VCaP (cell line): ENCODE measurements around the gene SLC6A18.

ENCODE experiments used
- H3K27ac ChIP-seq: fragments of 450-650 bp; 2 replicates; pipeline ENCODE4 v1.5.1; 2017
- TF ChIP-seq, protein P1 (sequence below): fragments of 450-650 bp; conservative IDR thresholded peaks from 2 replicates; pipeline ENCODE4 v1.5.1; 2017; ENCODE audit warnings: mild to moderate bottlenecking, moderate library complexity

The SLC6A18 gene

DNA sequence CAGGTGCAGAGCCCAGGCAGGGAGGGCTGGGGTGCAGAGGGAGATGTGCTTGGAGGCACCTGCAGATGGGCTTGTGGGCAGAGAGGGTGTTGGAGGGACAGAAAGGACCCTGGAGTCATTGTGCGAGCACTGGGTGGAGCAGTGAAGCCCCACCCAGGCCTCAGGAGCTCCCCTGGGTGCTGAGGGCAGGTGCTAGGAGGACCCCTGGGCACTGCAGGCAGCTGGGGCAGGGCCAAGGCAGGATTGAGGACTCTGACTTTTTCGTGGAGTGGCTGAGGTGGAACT, 10.3 kb upstream of the SLC6A18 start:
- no peak overlapping the region for H3K27ac ChIP-seq
- TF ChIP-seq, protein P1, sequence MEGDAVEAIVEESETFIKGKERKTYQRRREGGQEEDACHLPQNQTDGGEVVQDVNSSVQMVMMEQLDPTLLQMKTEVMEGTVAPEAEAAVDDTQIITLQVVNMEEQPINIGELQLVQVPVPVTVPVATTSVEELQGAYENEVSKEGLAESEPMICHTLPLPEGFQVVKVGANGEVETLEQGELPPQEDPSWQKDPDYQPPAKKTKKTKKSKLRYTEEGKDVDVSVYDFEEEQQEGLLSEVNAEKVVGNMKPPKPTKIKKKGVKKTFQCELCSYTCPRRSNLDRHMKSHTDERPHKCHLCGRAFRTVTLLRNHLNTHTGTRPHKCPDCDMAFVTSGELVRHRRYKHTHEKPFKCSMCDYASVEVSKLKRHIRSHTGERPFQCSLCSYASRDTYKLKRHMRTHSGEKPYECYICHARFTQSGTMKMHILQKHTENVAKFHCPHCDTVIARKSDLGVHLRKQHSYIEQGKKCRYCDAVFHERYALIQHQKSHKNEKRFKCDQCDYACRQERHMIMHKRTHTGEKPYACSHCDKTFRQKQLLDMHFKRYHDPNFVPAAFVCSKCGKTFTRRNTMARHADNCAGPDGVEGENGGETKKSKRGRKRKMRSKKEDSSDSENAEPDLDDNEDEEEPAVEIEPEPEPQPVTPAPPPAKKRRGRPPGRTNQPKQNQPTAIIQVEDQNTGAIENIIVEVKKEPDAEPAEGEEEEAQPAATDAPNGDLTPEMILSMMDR, result no peak

DNA sequence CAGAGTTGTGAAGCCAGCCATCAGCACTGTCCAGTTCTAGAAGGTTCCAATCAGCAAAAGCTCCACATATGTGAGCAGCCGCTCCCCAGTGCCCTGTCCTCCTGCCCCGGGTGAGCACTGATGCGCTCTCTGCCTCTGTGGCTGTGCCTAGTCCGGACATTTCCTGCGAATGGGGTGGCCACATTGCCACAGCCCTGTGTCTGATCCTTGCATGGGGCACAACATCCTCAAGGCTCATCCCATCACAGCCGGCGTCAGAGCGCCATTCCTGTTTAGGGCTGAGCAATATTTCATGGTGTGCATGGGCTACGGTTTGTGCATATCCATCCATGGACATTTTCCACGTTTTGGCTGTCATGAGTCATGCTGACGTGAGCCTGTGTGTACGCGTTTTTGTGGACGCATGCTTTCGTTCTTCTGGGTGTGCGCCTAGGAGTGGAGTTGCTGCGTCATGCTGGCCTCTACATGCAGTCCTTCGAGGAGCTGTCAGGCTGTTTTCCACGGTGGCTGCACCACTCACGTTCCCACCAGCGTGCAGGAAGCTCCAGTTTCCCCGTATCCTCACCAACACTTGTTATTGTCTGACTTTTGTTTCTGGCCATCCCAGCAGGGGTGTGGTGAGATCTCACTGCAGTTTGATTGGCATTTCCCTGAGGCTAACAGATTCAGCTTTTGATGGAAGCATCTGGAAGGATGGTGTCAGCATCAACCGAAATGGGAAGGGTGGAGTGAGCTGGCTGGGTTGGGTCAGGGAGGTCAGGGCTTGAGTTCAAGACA, 9.7 kb upstream of the SLC6A18 start:
- TF ChIP-seq, protein P1, result no peak
- H3K27ac ChIP-seq, result no peak overlapping the region

DNA sequence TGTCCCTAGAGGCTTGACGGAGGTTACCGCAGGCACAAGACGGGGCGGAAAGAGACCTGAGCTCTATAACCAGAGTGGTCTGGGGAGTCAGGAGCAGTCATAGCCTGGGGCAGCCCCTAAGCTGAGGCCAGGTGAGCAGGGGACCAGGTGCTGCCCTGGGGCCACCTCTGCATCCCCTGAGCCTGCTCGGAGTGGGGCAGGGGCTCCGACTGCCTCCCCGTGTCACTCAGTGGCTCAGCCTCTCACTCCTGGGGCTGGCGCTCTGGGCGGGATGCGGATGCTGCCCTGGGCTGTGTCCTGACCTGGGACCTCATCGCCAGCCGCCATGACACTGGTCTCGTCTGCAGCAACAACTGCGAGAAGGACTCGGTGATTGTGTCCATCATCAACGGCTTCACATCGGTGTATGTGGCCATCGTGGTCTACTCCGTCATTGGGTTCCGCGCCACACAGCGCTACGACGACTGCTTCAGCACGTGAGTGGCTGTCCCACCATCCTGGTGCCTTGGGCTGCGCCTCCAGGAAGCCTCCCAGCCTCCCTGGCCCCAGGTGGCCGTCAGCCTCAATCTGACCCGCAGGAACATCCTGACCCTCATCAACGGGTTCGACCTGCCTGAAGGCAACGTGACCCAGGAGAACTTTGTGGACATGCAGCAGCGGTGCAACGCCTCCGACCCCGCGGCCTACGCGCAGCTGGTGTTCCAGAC, 8.8 kb upstream of the SLC6A18 start:
- TF ChIP-seq, protein P1, result no peak
- no peak overlapping the region for H3K27ac ChIP-seq

DNA sequence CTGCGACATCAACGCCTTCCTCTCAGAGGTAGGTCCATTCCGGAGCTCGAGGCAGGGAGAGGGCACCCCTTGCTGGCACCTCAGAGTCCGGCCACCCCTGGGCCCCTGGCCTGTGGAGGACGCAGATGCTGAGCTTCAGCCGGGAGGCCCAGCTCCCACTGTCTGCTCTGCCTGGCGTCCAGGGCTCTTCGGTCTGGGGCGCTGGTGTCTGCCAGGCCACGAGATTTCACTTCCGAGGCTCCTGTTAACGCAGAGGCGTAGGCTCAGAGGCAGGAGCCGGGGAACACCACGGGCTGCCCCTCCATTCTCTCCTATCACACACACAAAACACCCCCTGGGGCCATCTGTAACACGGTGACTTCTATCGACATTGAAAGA, 8.3 kb upstream of the SLC6A18 start:
- TF ChIP-seq, protein P1, result no peak
- H3K27ac ChIP-seq, result no peak overlapping the region

DNA sequence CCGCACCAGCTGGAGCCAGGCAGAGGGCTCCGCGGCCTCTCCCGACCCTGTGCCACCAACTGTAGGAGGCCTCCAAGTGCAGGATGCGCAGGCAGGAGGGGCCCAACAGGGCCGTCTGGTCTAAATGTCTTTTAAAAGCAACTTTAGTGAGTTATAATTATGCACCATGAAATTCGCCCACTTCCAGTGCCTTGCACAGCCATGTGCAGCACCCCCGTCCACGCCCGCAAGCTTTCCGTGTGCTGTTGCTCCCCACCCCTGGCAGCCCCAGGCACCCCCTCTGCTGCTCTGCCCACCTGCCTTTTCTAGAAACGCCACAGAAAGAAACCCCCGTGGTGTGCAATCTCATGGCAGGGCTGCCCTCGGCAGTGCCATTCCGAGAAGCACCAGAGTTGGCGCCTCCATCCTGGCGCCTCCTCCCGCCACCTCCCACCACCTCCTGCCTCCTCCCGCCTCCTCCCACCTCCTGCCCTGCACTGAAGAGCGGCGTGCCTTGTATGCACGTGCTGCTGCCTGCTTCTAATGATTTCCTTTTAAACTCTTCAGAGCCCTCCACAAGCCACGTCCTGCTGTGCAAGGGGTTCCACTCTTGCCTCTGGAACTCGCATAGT, 7.5 kb upstream of the SLC6A18 start:
- H3K27ac ChIP-seq, result no peak overlapping the region
- TF ChIP-seq, protein P1, result no peak

DNA sequence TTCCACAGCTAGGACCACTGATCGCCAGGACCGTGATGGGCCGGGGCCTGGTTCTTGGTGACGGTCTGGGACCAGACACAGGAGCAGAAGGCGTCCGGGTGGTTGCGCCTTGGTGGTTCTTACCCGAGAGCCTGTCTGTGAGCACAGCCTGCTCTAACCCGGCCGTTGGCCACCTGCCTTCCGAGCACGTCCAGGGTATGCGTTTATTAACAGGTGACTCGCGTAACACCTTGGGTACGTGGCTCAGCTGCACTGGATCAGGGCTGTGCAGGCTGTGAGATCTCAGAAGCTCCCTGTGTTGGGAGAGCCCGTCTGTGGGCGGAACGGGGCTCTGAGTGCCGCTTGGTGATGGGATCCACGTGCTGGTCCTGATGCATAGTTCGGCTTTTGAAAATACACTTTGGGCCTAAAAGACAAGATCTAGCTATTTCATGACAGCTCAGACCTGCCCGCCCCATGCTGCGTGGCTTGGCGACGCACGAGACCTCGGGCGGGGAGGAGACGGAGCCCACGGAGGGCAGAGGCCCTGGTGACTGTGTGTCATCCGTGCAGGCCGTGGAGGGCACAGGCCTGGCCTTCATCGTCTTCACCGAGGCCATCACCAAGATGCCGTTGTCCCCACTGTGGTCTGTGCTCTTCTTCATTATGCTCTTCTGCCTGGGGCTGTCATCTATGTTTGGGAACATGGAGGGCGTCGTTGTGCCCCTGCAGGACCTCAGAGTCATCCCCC, 6.7 kb upstream of the SLC6A18 start:
- TF ChIP-seq, protein P1, result no peak
- no peak overlapping the region for H3K27ac ChIP-seq
